ENCODE data around the gene AOPEP.

- TF ChIP-seq CTCF (conservative IDR thresholded peaks at IDR 0.05) (no peak), ZFX (IDR thresholded peaks at IDR 0.05) (no peak)
Measured at GRCh38 chr9:94921092-94921471, 194.6 kb downstream of the AOPEP start.
